Measurements from ENCODE around the gene RASGRP1.

- TF ChIP-seq CTCF (IDR thresholded peaks at IDR 0.05 in 8 of 11, conservative IDR thresholded peaks at IDR 0.05 in 3 of 11): no peak
- TF ChIP-seq POLR2A (IDR thresholded peaks at IDR 0.05): no peak
Measured at GRCh38 chr15:38600236-38600635, 35.6 kb upstream of the RASGRP1 start.
